ENCODE measurements around the gene PSTPIP2. TPM values are rescaled to one million over a fixed set of nuclear protein-coding genes. Genes with fewer than 3 reads are reported as not detected.

PSTPIP2 gene
- polyA plus RNA-seq, 2 of the 4 experiments (the other 2 are of a cell fraction), result 0.10 to 0.19 TPM

DNA sequence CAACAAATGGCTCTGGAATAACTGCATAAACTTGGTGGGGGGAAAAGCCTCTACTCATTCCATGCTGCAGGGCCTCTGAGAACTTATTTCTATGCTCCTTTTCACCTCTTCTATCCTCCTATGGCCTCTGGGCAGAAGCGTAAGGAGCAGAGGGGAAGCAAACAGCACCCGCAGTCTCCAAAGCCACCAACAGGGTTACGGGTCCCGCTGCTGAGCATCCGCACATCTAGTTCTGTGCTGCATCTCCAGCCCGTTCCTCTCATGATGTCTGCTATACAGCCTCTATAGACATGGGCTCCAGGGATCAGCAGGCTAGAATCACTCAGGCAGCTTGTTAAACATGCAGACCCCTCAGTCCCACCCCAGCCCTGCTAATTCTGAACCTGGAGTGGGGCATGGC, 25.9 kb downstream of the PSTPIP2 start:
- TF ChIP-seq TP53 (CRISPR knock-in tag; IDR thresholded peaks at IDR 0.05) (no peak), JUN (IDR thresholded peaks at IDR 0.05) (no peak), REST (IDR thresholded peaks at IDR 0.05) (no peak), FOSL2 (IDR thresholded peaks at IDR 0.05) (no peak), FOSL2 (CRISPR knock-in tag; IDR thresholded peaks at IDR 0.05) (no peak), BCL3 (IDR thresholded peaks at IDR 0.05) (no peak), SREBF2 (IDR thresholded peaks at IDR 0.05) (no peak), CBX2 (IDR thresholded peaks at IDR 0.05; ENCODE audit: borderline replicate concordance, low read depth) (no peak), BHLHE40 (IDR thresholded peaks at IDR 0.05; ENCODE audit: low read depth, low read length) (no peak), ESRRA (IDR thresholded peaks at IDR 0.05; ENCODE audit: borderline replicate concordance, low read length) (no peak), SMC3 (IDR thresholded peaks at IDR 0.05) (no peak), ATOH8 (CRISPR knock-in tag; IDR thresholded peaks at IDR 0.05; ENCODE audit: low read depth) (no peak), RAD21 (conservative IDR thresholded peaks at IDR 0.05 in 1 of 2, IDR thresholded peaks at IDR 0.05 in 1 of 2) (no peak), JUNB (IDR thresholded peaks at IDR 0.05) (no peak), PHF8 (IDR thresholded peaks at IDR 0.05; ENCODE audit: borderline replicate concordance, low read depth) (no peak), ELK1 (IDR thresholded peaks at IDR 0.05; ENCODE audit: low read depth, low read length) (no peak), HOXB5 (CRISPR knock-in tag; IDR thresholded peaks at IDR 0.05) (no peak), ZC3H11A (IDR thresholded peaks at IDR 0.05) (no peak)
- TF ChIP-seq, protein P1, sequence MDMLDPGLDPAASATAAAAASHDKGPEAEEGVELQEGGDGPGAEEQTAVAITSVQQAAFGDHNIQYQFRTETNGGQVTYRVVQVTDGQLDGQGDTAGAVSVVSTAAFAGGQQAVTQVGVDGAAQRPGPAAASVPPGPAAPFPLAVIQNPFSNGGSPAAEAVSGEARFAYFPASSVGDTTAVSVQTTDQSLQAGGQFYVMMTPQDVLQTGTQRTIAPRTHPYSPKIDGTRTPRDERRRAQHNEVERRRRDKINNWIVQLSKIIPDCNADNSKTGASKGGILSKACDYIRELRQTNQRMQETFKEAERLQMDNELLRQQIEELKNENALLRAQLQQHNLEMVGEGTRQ (IDR thresholded peaks at IDR 0.05), result no peak
- H3K4me2 ChIP-seq, result no peak overlapping the region
- H3K4me1 ChIP-seq, result no peaks in the 10 kb centered on the region
- ATAC-seq (no peak), DNase-seq (ENCODE audit: low read depth in 1 of 2, low spot score in 1 of 2) (no peak), FAIRE-seq (no peak)
- no peak overlapping the region for H3K4me3 ChIP-seq
- CTCF ChIA-PET, result no interaction called here
- no peaks in the 10 kb centered on the region for H3K9me3 ChIP-seq
- WGBS (ENCODE audit: missing lambda C conversion rate), result 98% methylated on average over 6 of the region's 6 CpGs
- no peak overlapping the region for H3K27ac ChIP-seq
- POLR2A ChIA-PET, result no interaction called here

DNA sequence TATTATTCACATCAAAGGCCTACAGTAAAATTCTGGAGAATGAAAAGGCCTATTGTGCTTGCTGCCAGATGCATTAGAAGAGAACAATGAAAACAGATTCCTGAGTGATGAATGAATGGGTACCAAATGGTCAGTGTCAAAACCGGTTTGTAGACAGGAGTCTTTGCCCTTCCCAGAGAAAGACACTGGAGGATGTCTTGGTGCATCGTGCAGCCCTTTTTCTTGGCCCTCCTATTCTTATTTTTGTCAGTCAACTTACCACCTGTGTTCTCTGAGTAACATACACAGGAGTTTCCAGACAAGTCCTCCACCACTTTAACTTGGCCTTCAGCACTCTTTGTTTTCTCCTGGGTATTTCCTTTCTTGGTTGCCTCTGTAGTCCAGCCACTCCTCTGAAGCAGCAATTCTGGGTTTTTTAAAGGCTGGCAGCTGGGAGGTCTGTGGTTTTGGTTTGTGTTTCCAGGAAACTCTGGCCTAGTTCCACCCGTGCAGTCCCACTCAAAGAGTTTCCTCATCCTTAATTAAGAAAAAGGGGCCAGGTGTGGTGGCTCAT, 29.4 kb downstream of the PSTPIP2 start:
- Histone ChIP-seq H3K9me3 (no peaks in the 10 kb centered on the region), H3K27ac (no peak overlapping the region), H3K4me1 (no peaks in the 10 kb centered on the region), H3K4me3 (no peak overlapping the region), H3K4me2 (no peak overlapping the region)
- 66% methylated on average over 3 of the region's 3 CpGs for WGBS (ENCODE audit: missing lambda C conversion rate)
- CTCF ChIA-PET, result no interaction called here
- FAIRE-seq (no peak), ATAC-seq (no peak), DNase-seq (ENCODE audit: low read depth in 1 of 2, low spot score in 1 of 2) (no peak)
- POLR2A ChIA-PET, result interaction anchor here (0.6 kb wide), 1 partner anchor 40 kb away, joined by 3 read pairs; no protein-coding TSS in a partner anchor
- TF ChIP-seq EP300 (IDR thresholded peaks at IDR 0.05) (no peak), JUNB (IDR thresholded peaks at IDR 0.05) (no peak), TP53 (CRISPR knock-in tag; IDR thresholded peaks at IDR 0.05) (no peak), HEYL (CRISPR knock-in tag; IDR thresholded peaks at IDR 0.05) (no peak), KDM1A (IDR thresholded peaks at IDR 0.05; ENCODE audit: low read depth) (no peak), HOXB13 (CRISPR knock-in tag; IDR thresholded peaks at IDR 0.05; ENCODE audit: low read depth) (no peak), ZC3H11A (IDR thresholded peaks at IDR 0.05) (no peak), RAD21 (conservative IDR thresholded peaks at IDR 0.05 in 1 of 2, IDR thresholded peaks at IDR 0.05 in 1 of 2) (no peak), ESRRA (IDR thresholded peaks at IDR 0.05; ENCODE audit: borderline replicate concordance, low read length) (no peak), POLR2A (IDR thresholded peaks at IDR 0.05; ENCODE audit: low read length) (no peak), CHD4 (IDR thresholded peaks at IDR 0.05; ENCODE audit: borderline replicate concordance) (no peak), CEBPB (IDR thresholded peaks at IDR 0.05) (no peak), CHD2 (IDR thresholded peaks at IDR 0.05; ENCODE audit: low read length, partially characterized antibody) (no peak), ZNF302 (CRISPR knock-in tag; IDR thresholded peaks at IDR 0.05) (no peak)
- TF ChIP-seq, protein P2, sequence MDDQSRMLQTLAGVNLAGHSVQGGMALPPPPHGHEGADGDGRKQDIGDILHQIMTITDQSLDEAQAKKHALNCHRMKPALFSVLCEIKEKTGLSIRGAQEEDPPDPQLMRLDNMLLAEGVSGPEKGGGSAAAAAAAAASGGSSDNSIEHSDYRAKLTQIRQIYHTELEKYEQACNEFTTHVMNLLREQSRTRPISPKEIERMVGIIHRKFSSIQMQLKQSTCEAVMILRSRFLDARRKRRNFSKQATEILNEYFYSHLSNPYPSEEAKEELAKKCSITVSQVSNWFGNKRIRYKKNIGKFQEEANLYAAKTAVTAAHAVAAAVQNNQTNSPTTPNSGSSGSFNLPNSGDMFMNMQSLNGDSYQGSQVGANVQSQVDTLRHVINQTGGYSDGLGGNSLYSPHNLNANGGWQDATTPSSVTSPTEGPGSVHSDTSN (IDR thresholded peaks at IDR 0.05), result no peak
- TF ChIP-seq, protein P3, sequence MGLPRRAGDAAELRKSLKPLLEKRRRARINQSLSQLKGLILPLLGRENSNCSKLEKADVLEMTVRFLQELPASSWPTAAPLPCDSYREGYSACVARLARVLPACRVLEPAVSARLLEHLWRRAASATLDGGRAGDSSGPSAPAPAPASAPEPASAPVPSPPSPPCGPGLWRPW (IDR thresholded peaks at IDR 0.05), result no peak
